Measurements from ENCODE around the gene DLX5.

Gene DLX5

DNA sequence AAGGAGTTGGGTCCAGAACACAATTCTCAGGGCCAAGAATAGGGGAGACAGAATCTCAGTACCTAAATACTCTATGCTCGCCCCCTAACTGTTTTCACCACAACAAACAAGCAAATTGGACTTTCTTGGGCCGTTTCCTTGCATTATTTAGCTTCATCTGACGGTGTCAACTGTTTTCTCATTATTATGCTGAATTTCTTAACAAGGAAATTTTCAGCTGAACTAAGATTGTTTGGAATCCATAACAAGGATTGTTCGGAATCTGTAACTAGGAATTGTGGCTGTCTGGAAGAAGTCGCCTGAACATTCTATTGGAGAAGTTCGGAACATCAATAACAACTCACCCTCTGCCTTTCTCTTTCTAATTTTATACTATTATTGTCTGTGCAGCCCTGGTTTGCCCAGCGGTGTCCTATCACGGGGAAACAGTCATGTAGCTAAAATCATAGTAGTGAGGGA is 34.7 kb downstream of the DLX5 start:
- DNase-seq (ENCODE audit: low read depth), result no peak

DNA sequence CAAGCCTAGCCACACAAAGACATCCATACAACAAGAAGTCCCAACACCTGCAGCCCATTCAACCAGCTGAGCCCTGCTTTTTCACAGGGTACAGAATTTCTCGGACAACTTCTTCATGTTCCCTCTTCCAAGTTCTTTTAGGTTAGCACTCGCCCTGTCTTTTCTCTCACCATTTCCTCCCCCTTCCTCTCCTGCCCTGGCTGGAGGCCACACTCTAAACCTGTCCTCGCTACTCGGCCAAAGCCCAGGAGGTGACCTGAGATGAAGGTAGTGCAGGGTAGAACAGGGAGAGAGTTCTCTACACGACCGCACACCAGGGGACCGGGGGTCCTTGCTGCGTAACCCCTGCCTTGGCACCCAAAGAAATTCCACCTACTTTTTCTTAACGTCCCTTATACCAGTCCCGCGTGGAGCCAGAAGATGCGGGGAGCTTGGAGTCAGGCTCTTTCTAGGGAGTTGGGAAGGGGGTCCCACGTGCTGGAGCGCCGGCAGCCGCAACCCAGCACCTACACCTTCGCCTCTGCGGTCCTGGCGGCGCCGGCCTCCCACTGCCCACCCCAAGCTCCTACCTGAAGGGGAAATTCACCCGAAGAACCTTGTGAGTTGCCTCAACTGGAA is 35.3 kb downstream of the DLX5 start:
- DNase-seq (ENCODE audit: low read depth), result no peak

DNA sequence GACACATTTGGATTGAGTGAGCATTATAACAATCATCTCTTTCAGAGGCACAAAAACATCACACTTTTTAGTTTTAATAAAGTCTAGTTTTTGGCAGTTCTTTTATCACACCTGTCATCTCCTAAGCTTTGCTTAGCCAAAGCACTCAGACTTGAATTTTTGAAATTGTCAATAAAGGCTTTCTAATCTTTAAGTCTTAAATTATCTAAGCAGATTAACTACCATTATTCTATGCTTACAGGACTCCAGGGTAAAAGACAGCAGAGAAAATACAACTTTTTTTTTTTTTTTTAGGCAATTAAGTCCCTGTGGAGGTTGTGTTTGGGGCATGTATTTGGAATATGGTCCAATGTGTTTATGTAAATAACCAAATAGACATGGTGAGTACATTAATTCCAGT is 36.9 kb downstream of the DLX5 start:
- no peak for DNase-seq (ENCODE audit: low read depth)

DNA sequence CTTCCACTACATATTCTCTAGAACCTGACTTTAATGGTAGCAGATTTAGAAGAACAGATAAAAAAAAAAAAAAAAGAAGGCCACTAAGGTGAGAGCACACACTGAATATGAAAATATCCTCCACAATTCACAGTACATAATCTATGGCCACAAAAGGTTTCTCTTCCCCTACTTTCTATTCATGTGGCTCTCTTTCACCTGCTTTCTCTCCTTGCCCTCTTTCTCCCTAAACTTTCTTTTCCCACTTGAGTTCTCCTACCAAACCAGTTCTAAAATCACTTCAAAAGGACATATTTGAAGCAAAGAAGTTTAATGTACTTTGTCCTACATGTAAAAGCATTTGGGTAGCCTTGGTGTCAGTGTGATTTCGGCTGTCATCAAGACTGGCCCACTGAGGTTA is 37.7 kb downstream of the DLX5 start:
- DNase-seq (ENCODE audit: low read depth), result no peak

DNA sequence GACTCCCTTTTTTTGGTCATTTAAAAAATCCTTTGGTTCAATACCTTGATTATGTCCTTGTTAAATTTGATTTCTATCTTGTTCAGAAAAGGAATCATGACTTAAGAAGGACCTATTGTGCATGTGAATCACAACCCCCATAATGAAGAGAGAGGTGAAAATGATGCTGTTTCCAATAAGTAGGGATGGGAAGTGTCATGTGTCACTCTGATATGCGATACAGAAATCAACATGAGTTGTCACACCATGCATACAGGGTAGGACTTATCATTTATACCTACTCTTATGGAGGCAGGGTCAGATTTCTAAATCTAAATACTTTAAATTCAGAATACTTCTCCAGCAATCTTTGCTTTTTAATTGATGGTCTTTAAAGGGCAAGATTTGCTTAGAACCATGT is 38.6 kb downstream of the DLX5 start:
- no peak for DNase-seq (ENCODE audit: low read depth)

DNA sequence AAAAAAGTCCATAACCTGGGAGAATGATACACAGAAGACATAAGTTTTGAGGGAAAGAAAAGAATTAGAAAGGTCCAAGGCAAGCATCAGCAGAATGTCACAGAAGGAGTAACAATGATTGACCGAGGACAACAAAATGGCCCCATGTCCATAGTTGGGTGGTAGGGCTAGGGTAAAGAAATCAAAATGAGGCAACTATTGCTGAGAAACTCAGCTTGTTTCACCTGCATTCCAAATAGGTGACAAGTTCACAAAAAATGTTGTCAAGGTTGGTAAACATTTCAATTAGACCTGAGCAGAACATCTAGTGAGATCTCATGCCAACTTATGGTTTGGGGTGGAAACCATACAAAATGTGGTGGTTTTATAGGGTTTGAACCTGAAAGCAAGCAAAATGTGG is 42.0 kb downstream of the DLX5 start:
- no peak for DNase-seq (ENCODE audit: low read depth)

- no peak for DNase-seq (ENCODE audit: low read depth)
Measured at GRCh38 chr7:96979551-96980276, 44.9 kb downstream of the DLX5 start.

DNA sequence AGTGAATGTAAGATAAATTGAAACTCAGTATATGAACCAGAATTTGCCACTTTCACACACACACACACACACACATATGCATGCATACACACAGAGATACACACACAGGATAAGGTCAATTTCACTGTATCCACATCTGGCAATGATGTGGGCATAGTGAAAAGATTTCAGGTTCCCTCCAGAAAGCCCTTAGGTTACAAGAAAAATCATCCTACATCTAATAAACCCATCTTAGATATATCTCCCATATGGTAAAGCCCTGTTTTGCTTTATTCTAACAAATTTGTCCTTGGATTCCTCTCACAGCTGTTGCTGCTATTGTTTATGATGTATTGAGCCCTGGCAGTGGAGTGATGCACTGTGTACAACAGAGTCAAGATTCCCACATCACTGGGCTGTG is 47.2 kb downstream of the DLX5 start:
- DNase-seq (ENCODE audit: low read depth), result no peak

DNA sequence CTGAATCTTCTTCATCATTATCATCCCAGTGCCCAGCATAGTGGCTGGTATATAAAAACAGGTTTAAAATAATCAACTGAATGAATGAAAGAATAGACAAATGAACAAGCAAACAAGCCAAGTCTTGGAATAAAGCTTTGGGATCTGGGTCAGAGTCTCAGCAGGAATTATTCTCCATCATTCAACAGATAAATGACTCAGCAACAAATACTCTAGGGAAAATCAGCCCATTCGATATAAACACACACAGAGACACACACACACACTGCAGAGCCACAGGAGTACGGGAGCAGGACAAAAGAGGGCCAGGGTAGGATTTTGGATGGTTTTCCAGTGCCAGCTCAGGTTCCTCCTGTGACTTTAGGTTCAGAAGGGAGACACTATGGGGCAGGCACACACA is 48.5 kb downstream of the DLX5 start:
- DNase-seq (ENCODE audit: low read depth), result no peak

- DNase-seq (ENCODE audit: low read depth), result peak; percentile 24
Measured at GRCh38 chr7:96973986-96974385, 50.6 kb downstream of the DLX5 start.

DNA sequence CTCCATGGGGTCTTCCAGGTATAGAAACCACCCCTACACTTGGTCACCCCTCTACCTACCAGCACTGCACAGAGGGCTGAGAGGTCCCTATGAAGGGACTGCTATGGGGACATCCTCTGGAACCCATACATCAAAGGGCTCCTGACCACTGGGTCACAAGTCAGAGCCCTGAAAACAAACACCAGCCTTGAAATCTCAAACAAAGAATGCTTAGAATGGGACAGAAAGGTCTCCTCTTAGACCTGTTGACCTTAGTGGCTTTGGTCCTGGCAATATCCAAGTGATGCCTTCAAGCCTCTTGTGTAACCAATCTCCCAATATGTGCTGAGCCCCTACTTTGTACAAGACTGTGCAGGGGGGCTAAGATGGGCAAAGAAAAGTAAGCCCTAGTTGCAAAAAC is 53.9 kb downstream of the DLX5 start:
- DNase-seq (ENCODE audit: low read depth), result no peak
